HuH-7 (cell line): ENCODE results near the gene SEMA4D.

Source experiments
- DNase-seq: peaks from one replicate; pipeline ENCODE4 v3.0.0; 2011; ENCODE audit warnings: low spot score

SEMA4D gene

DNA sequence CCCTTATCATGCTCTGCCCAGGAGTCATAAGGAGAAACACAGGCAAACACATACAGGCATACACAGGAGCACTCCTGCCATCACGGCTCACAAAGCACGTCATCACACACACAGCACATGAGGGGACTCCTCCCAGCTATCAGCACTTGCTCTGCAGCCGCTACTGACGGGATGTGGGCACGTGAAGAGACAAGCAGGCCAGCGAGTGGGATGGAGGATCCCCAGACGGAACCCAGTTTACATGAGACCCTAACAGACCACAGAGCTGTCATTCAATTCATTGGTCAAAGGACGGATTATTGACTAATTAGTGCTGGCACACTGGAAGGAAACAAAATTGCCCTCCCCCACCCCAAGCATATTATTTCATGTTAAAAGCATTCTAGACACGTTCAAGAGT, 53.6 kb downstream of the SEMA4D start:
- no peak for DNase-seq

DNA sequence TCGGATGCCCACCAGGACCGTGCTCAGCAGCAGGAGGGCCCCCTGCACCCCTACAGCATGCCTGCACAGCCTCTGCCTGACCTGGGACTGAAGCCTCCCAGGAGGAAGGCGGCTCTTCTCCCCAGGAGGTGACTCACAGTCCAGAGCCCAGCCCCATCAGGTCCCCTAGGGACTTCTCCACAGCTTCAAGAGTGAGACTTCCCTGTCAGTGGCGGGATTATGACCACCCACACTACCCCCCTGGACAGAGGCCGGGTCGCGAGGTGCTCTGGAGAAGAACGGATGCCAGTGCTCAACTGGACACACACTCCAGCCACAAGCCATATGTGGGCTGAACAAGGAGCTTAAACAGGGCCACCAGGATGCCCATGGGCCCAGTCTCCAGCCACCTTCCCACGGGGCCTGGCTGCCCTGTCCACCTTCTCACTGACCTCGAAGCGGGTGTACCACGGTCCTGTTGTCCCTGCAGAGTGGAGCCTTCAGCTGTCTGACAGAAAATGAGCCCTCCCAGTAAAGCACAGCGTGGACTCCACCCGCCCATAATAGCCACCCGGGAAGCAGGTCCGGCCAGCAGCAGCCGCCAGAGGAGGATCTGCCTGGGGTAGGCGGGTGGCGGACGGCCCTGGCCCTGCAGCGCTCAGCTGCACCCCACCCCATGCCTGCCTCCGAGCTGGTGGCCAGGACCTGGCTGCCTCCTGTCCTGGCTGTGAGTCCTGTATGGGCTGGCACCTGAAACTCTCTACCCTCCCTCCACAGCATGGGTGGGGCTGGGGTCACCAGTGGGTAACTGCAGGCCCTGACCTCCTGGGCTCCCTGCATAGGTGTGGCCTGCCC, 54.7 kb downstream of the SEMA4D start:
- no peak for DNase-seq

DNA sequence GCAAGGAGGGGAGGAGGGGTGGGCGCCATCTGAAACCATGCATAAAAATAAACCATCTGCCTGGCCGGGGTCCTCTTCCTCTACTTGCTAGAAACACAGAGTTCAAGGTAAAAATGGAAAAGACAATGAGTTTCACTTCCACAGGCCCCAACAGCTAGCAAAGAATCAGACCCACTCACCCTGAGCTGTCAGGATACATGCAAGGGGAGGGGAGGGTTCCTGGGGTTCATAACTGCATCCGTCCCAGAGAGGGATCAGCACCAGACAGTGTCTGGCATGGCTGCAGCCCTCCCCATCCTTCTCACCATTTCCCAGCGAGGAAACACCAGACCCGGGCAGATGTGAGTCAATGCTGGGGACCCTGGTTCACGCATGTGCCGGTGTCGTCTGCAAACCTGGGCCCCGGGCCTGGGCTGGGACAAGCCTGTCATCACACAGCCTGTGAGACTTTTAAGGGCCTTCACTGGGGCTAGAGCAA, 55.4 kb downstream of the SEMA4D start:
- no peak for DNase-seq

GRCh38 chr9:89441986-89442385, 55.9 kb downstream of the SEMA4D start:
- no peak for DNase-seq

GRCh38 chr9:89441655-89441970, 56.3 kb downstream of the SEMA4D start:
- DNase-seq: no peak

DNA sequence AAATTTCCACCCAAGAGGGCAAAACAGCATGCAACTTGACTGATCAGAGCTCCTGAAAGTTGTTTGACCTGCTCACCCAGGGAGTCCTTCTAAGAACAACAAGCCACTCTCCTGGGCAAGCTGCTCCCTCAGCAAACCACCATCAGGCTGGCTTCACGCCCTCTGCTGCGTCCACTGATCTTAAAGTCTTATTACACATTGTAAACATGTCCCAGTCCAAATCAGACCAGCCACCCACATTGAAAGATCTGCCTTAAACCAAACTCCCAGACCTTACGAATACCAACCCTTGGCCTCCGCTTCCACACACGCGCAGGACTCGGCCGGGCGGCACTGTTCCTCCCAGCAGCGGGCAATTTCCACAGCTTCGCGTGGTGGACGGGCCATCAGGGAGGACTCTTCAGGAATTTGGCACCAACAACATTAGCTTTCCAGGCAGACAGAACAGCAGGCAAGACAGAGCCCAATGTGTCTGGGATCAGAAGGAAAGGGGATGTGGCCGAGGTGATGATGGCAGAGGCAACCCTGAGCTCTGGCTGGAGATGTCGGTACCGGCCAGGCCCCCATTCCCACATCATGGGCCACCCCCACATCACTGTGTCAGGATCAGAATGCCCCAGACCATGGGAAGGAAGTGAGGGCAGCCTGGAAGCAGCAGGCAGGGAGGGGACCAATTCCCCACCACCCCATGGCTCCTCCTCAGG, 56.8 kb downstream of the SEMA4D start:
- no peak for DNase-seq

DNA sequence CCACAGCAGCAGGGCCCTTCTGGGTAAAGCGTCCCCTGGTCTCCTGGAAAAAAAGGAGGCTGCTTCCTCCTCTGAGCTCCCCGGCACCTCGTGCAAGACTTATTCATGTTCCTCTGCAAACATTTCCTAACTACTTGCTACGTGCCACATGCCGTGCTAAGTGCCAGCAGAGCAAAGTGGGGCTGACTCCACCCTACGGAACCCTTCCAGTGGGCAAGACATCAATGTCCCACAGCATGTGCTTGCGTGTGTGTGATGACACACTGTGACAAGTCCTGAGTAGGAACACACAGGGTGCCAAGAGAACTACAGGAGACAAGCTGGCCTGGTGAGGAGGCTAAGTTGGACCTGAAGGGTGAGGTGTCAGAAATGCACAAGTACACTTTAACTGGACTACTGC, 57.4 kb downstream of the SEMA4D start:
- no peak for DNase-seq

GRCh38 chr9:89440046-89440445, 57.9 kb downstream of the SEMA4D start:
- DNase-seq: no peak

GRCh38 chr9:89439571-89439970, 58.3 kb downstream of the SEMA4D start:
- DNase-seq: no peak

- DNase-seq: no peak
Measured at GRCh38 chr9:89438194-89438593, 59.7 kb downstream of the SEMA4D start.

GRCh38 chr9:89437772-89438171, 60.1 kb downstream of the SEMA4D start:
- no peak for DNase-seq

- DNase-seq: no peak
Measured at GRCh38 chr9:89436963-89437625, 60.8 kb downstream of the SEMA4D start.

DNA sequence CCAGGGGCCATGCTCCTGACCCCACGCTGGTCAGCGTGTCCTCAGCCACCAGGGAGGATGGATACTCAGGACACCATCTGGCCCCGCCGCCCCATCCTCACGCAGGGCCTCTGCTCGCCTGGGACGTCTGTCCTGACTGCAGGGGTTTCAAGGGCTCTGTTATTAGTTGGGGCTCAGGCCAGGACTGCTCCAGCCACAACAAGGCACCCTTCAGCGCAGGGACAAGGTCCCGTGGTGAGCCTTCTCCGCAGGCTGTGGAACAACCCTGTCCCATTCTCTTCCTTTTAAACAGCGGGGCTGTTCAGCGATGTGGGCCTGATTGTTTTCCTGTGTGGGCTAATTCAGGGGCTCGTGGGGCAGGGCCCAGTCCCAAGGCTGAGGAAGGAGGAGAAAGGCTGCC, 61.6 kb downstream of the SEMA4D start:
- no peak for DNase-seq

GRCh38 chr9:89435071-89435823, 62.7 kb downstream of the SEMA4D start:
- DNase-seq: no peak

GRCh38 chr9:89434636-89435035, 63.3 kb downstream of the SEMA4D start:
- no peak for DNase-seq

- DNase-seq: no peak
Measured at GRCh38 chr9:89433826-89434225, 64.1 kb downstream of the SEMA4D start.

GRCh38 chr9:89432986-89433530, 64.9 kb downstream of the SEMA4D start:
- DNase-seq: no peak

DNA sequence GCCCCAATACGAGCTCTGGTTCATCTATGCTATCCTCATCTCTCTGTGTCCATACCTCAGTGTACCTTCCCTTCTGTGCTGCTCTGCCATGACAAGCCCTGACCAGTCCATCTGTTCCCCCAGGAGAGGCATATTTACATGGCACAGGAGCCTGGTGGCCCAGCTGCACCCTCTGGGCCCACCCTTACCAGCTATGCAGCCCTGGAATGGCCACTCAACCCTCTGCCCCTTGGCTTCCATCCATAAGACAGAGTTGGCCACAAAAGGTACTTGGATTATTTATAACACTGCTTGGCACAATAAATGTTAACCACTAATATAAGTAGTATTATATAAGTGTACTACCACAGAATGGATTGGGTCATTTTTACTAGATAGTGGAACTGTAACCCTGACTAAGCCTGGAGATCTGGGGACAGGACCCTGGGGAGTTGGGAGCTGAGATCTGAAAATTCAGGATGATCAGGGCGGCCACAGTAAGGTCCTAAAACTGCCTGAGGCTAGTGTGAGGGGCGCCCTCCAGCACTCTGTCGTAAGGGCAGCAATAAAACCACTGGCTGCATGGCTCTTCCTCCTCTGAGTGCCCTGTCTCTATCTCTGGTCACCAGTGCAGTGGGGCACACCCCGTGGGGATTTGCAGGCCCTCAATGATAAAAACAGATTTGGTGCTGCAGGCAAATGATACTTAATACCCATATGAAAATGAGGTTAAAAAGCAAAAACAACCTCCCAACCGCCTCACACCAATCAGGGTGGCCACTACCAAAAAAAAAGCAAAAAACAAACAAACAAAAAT, 65.8 kb downstream of the SEMA4D start:
- DNase-seq: no peak

- DNase-seq: no peak
Measured at GRCh38 chr9:89430995-89431394, 66.9 kb downstream of the SEMA4D start.

DNA sequence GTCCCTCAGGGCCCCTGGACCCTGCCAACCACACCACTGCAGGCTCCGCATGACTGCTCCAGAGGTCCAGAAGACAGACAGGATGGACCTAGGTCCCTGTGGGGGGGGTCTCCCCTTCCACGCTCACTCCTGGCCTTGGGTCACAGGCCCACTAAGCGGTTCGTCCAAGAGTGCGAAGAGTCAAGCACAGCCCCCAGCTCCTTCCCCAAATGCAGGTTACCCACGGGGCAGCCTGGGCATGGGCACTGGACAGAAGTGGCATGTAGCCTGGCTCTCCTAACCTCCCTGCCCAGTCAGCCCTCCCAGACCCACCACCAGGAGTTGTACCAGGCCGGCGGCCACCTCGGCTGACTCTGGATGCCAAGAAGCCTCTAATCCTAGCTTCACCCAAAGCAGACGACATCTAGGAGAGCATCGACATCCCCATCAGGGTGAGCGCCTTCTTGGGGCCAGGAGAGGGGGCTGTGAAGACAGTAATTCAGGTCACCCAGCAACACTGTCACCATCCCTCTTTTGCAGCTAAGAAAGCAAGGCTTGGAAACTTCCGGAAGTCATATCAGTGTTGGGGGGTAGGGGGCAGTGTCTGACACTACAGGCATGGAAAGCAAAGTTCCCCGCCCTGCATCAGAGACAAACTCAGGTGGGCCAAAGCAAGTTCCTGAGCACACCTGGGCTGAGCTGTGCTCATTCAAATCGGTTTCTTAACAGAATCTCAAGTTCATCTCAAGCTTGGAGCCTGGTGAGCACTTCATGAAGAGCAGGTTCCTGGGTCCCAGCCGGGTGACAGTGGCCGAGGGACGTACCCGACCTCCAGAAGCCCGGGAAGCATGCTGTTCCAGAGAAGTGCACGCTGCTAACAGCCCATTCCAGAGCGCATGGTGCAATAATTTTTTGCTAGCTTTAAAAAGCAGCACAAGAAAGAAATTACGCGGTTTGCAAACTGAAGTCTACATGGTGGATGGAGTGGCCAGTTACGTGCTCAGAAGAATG, 68.7 kb downstream of the SEMA4D start:
- no peak for DNase-seq
